GM18867 (cell line): ENCODE results near the gene FER.
A peak's percentile ranks its signal among the peaks of the same experiment; 100 is the strongest.
"Not testable (repeated sequence)": the region's sequence is repeated elsewhere in the genome, so short reads cannot be mapped to it uniquely, and the experiment has no call there.

Experiments used
- ATAC-seq: cut with Tn5 transposase; IDR thresholded peaks from one replicate; pipeline ENCODE4 v1.9.1; 2021; ENCODE audit warnings: mild to moderate bottlenecking, moderate library complexity; ENCODE audit not compliant: unreplicated experiment

The FER gene

GRCh38 chr5:108947164-108947563, 199.5 kb downstream of the FER start:
- ATAC-seq = no peak

GRCh38 chr5:108950276-108950675, 202.6 kb downstream of the FER start:
- ATAC-seq = no peak

DNA sequence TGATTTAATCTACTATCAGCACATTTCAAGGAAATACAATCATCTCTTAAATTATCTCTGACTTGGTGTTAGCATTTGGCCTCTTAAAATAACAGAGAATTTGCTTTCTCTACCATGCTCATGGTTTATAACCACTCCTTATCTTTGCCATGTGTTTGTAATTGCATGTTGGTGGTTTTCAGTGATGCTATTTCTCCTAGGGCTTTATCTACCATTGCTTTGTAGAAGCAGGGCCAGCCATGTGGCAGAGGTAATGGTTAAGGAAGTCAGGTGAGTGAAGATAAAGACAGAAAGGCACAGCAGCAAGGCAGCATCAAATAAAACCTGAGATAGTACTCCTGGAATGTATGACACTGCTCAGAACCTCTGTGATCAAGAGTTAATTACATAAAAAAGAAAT, 206.2 kb downstream of the FER start:
- no peak for ATAC-seq

DNA sequence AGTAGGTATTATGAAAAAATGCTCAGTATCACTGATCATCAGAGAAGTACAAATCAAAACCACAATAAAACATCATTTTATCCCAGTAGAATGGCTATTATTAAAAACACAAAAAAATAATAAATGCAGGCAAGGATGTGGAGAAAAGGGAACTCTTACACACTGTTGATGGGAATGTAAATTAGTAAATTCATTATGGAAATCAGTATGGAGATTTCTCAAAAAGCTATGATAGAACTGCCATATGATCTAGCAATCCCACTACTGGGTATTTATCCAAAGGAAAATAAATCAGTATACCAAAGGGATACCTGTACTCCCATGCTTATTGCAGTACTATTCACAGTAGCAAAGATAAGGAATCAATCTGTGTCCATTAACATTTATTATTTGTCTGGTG, 209.6 kb downstream of the FER start:
- ATAC-seq = no peak

DNA sequence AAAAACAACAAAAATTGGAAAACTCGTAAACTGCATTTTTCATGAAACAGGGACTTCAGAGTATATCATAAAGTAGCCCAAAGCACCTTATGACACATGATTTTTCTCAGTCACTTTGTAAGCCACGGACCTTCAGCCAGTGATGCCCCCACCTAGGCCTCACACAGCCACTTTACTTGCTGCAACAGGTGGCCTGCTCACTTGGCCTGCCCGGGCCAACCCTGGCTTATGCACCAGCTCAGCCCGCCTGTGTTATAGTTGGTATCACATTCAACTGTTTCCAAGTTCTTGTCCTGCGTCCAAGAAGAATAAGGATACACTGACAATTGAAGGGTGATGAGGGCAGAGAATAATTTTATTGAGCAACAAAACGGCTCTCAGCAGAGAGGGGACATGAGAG, 219.2 kb downstream of the FER start:
- no peak for ATAC-seq

DNA sequence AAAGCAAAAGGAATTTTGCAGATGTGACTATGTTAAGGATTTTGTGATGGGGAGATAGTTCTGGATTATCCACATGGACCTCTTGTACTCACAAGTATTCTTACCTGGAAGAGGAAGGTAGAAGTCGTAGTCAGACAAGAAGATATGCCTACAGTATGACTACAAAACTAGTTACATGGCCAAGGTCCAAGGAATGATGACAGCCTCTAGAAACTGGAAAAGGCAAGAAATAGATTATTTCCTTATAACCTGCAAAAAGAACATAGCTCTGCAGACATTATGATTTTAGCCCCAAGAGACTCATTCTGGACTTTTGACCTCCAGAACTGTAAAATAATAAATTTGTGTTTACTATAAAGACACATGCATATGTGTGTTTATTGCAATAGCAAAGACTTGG, 226.9 kb downstream of the FER start:
- no peak for ATAC-seq

DNA sequence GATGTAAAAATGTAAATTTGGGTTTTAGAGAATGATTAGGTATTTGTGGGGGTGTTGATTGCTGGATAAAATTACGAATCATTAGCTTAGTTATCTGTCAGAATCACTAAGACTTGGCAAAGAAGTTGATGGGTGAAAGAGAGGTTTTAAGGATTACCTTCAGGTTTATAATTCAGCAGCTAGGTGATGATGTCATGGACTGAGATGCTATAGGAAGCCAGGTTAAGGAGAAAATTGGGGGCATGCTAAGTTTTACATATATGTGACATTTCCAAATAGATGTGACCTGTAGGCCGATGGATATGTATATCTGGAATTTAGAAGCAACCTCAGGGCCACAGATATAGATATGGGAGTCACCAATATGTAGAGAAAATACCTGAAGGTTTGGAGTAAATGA, 228.0 kb downstream of the FER start:
- no peak for ATAC-seq

GRCh38 chr5:108983461-108984092, 235.9 kb downstream of the FER start:
- ATAC-seq = no peak

DNA sequence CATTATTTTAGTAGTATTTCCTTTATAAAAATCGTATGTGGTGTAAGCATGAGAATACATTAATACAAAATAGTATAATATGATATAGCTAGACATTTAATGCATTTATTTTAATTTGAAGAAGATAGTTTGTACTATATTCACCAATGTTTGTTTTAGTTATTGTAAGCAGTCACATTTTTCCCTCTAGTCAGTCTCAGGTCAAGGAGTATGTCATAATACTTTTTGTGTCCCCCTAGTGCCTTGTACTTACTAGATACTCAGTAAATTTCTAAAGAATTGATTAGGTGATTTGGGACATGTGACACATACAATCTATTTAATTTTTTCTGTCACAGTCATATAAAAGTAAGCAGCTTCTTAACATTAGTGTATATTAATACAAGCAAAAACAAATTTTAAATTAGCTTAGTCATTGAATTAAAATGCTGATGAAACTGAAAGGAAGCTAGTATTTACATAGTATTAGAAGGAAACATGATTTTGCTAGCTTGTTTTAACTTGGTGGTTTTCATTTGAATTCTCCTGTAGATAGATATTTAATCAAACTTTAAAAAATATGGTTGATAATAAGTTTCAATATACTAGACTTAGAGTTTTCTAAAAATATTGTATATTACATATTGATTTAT, 242.2 kb downstream of the FER start:
- no peak for ATAC-seq

GRCh38 chr5:108992396-108993085, 244.8 kb downstream of the FER start:
- not testable (repeated sequence) for ATAC-seq

DNA sequence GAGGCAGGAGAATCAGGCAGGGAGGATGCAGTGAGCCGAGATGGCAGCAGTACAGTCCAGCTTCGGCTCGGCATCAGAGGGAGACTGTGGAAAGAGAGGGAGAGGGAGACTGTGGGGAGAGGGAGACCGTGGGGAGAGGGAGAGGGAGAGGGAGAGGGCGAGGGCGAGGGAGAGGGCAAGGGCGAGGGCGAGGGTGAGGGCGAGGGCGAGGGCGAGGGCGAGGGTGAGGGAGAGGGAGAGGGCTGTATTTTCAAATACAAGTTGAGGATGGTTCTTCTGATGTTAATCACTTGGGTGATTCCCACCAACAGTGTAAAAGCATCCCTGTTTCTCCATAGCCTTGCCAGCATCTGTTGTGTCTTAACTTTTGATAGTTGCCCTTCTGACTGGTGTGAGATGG, 245.7 kb downstream of the FER start:
- not testable (repeated sequence) for ATAC-seq

DNA sequence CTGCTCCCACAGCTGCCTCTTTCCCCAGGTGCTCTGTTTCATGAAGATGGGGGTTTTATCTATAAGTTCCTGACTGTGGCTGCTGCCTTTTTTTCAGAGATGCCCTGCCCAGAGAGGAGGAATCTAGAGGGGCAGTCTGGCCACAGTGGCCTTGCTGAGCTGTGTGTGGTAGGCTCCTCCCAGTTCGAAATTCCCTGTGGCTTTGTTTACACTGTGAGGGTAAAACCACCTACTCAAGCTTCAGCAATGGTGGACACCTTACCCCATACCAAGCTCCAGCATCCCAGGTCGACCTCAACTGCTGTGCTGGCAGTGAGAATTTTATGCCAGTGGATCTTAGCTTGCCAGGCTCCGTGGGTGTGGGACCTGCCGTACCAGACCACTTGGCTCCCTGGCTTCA, 250.0 kb downstream of the FER start:
- no peak for ATAC-seq

DNA sequence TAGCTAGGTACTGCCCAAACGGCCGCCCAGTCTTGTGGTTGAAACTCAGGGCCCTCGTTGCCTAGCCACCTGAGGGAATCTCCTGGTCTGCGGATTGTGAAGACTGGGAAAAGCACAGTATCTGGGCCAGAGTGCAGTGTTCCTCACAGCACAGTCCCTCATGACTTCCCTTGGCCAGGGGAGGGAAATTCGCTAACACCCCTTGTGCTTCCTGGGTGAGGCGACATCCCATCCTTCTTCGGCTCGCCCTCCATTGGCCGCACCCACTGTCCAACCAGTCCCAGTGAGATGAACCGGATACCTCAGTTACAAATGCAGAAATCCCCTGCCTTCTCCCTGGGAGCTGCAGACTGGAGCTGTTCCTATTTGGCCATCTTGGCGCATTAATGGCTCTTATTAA, 250.5 kb downstream of the FER start:
- ATAC-seq = no peak

DNA sequence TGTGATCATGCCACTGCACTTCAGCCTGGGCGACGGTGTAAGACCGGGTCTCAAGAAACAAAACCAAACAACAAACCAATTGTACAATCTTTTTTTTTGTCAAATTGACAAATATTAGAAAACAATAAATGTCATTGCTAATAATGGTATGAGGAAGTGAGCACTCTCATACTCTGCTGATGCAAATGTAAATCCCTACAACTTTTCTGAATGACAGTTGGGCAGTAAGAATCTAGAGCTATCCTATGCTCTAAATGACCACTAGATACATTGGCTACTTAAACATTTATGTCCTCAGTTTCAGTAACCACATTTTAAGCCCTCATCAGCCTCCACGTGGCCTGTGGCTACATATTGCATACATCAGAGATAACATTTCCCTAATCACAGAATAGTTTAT, 256.2 kb downstream of the FER start:
- ATAC-seq = peak; percentile 73

GRCh38 chr5:109005297-109006009, 257.8 kb downstream of the FER start:
- ATAC-seq = no peak

DNA sequence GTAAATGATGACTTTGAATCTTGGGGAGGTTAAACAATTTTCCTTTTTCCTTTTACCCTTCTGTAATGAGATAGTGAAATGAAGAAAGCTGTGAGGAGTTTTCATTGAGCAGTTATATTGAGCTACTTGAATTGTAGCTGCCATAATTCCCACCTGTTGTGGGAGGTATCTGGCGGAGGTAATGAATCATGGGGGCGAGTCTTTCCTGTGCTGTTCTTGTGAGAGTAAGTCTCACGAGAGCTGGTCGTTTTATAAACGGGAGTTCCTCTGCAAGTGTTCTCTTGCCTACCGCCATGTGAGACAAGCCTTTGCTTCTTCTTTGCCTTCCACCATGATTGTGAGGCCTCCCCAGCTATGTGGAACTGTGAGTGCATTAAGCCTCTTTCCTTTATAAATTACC, 258.4 kb downstream of the FER start:
- ATAC-seq = no peak

DNA sequence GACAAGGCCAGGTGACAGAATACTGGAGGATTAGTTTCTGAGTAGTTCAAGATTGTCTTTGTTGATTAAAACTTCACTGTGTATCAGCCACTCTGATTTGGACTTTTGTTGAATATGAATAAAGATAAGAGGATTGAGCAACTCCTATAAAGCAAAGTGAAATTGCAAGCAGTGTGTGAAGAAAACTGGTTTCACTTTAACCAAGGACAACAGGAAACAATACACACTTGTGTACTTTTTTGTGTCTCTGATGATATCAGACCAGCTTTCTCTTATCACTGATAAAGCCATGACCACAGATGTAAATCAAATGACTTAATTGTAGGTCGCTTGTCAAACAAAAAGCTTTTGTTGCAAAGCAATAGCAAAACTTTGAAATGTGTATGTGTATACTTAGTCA, 268.6 kb downstream of the FER start:
- ATAC-seq = peak; percentile 78

- no peak for ATAC-seq
Measured at GRCh38 chr5:109022056-109022455, 274.4 kb downstream of the FER start.

DNA sequence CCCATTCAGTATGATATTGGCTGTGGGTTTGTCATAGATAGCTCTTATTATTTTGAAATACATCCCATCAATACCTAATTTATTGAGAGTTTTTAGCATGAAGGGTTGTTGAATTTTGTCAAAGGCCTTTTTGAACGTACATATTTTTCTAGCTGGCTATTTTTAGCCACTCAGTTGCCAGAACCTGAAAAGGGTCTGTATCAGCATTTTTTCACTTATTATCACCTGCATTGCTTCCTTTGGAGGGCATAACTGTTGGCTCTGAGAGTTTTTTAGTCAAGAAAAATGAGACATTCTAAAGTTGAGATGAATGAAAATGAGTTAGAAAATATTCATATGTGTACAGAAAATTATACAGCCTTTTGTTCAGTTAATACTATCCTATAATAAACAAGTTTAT, 278.0 kb downstream of the FER start:
- ATAC-seq = not testable (repeated sequence)

- ATAC-seq = no peak
Measured at GRCh38 chr5:109027983-109028607, 280.4 kb downstream of the FER start.

- peak; percentile 83 for ATAC-seq
Measured at GRCh38 chr5:109028608-109029299, 281.1 kb downstream of the FER start.
